ENCODE measurements around the gene ATP11C. TPM values are rescaled to one million over a fixed set of nuclear protein-coding genes. Genes with fewer than 3 reads are reported as not detected.

ATP11C gene
- total and polyA plus RNA-seq, 9 of the 15 experiments (the other 6 are each of a cell fraction or from before 2014, with no cell fraction given), result 18.2 to 42.2 (median 29.4) TPM

- Histone ChIP-seq H3K4me3 (no peak overlapping the region), H3K9me3 (replicated peaks; ENCODE audit: control insufficient read depth, insufficient read depth, low read depth, low read length) (no peaks in the 10 kb centered on the region), H3K9me1 (ENCODE audit: control insufficient read depth, insufficient read depth, low read length) (no peaks in the 10 kb centered on the region), H3K27ac (ENCODE audit: extremely low read depth, low read depth, low read length) (no peak overlapping the region), H3K36me3 (ENCODE audit: control insufficient read depth, insufficient read depth, low read length) (peaks cover 9% of the 10 kb centered on the region; the same call in 2 of the 3 replicates), H3K79me2 (ENCODE audit: control insufficient read depth, insufficient read depth, low read length) (peaks cover 72% of the 10 kb centered on the region), H2AFZ (ENCODE audit: low read depth, low read length) (no peak overlapping the region), H3K4me1 (replicated peaks in 1 of 2; ENCODE audit: control insufficient read depth in 2 of 2, insufficient read depth in 2 of 2, low read length in 2 of 2) (peaks cover 0 to 2% of the 10 kb centered on the region in 2 experiments; a peak in 1 of 5 replicates), H3K4me2 (ENCODE audit: insufficient read depth, low read length) (no peak overlapping the region), H3K27me3 (ENCODE audit: control insufficient read depth in 2 of 2, insufficient read depth in 2 of 2, low read length in 2 of 2) (no peaks in the 10 kb centered on the region), H4K20me1 (replicated peaks; ENCODE audit: control insufficient read depth, insufficient read depth, low read length) (peaks cover 3% of the 10 kb centered on the region), H3K9ac (ENCODE audit: insufficient read depth in 1 of 2, low read depth in 2 of 2, low read length in 2 of 2) (no peak overlapping the region)
- DNase-seq (ENCODE audit: extremely low read depth in 1 of 4, low spot score in 3 of 4) (no peak), FAIRE-seq (no peak), ATAC-seq (no peak)
- intact Hi-C loops (cut with micrococcal nuclease), result no loop called here
- no TSS peak for BruUV-seq (replicated peaks)
- POLR2A ChIA-PET, result interaction anchor here (0.8 to 1.5 kb wide), 2 partner anchors 9 to 18 kb away, joined by 3 read pairs; no protein-coding TSS in a partner anchor
- TF ChIP-seq ZBTB33 (CRISPR knock-in tag; IDR thresholded peaks at IDR 0.05) (no peak), NCOA4 (IDR thresholded peaks at IDR 0.05; ENCODE audit: partially characterized antibody) (no peak), MEF2D (tag; conservative IDR thresholded peaks at IDR 0.05; ENCODE audit: low read depth) (no peak), RBBP5 (IDR thresholded peaks at IDR 0.05; ENCODE audit: borderline replicate concordance, insufficient read depth, low read length, poor library complexity, severe bottlenecking) (no peak), DLX4 (CRISPR knock-in tag; IDR thresholded peaks at IDR 0.05) (no peak)
- WGBS (ENCODE audit: insufficient coverage, low coverage, missing lambda C conversion rate), result 60% methylated on average over 6 of the region's 6 CpGs
- CTCF ChIA-PET (ENCODE audit: low intra/inter-chr PET ratio), result no interaction called here
- in situ Hi-C loops (cut with MboI), result no loop called here
These were observed 8.2 kb downstream of the ATP11C start for GRCh38 chrX:139924696-139925095.

Measured in K562 (cell line).